Measurements from ENCODE around the gene EME1.
"Not testable (repeated sequence)": the region's sequence is repeated elsewhere in the genome, so short reads cannot be mapped to it uniquely, and the experiment has no call there.

EME1 gene, protein sequence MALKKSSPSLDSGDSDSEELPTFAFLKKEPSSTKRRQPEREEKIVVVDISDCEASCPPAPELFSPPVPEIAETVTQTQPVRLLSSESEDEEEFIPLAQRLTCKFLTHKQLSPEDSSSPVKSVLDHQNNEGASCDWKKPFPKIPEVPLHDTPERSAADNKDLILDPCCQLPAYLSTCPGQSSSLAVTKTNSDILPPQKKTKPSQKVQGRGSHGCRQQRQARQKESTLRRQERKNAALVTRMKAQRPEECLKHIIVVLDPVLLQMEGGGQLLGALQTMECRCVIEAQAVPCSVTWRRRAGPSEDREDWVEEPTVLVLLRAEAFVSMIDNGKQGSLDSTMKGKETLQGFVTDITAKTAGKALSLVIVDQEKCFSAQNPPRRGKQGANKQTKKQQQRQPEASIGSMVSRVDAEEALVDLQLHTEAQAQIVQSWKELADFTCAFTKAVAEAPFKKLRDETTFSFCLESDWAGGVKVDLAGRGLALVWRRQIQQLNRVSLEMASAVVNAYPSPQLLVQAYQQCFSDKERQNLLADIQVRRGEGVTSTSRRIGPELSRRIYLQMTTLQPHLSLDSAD

DNA sequence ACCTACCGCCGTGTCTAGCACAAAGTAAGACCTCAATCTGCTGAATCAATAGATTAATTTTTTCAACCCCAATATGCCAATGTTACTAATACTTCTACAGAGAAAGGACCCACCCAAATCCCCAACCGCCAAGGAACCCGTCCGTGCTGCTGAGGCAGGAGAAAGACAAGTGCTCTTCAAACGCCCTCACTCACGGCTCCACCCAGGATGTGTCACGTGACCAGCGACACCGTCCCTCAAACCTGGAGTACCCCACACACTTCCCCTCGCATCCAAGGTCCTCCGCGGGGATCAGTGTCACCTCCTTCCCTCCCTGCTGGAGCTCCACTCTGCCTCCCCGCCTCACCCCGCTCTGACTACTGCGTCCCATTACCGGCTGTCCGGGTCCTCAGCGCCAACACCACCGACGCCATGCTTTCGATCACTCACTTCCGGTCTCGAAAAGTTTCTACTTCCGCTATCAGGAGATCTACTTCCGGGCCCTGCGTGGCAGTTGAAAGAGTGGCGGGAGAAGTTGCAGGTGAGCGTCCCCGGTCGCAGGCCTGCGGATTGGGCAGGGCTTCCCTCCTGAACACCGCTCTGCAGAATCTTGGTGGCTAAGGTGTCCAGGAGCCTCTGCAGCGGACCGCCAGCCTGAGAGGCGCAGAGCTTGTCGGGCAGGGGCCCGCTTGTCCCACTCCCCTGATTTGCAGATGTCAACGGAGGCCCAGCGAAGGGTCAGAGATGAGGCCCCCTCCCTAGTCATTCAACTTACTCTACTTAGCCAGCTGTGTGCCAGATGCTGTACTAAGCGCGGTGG is at the start of gene EME1, which contains the start of gene MRPL27:
EME1 (plus strand) TSS at position 472 of the 799 bp plus-strand sequence. CDS start 1,980 bp downstream, outside the sequence.
MRPL27 (minus strand) TSS at position 427 of the 799 bp plus-strand sequence; CDS start at position 413, 14 bp downstream.
- DNase-seq (ENCODE audit: low spot score), result peak; percentile 94

GRCh38 chr17:50325906-50326305 is 47.1 kb upstream of the EME1 start:
- DNase-seq (ENCODE audit: low spot score), result no peak

DNA sequence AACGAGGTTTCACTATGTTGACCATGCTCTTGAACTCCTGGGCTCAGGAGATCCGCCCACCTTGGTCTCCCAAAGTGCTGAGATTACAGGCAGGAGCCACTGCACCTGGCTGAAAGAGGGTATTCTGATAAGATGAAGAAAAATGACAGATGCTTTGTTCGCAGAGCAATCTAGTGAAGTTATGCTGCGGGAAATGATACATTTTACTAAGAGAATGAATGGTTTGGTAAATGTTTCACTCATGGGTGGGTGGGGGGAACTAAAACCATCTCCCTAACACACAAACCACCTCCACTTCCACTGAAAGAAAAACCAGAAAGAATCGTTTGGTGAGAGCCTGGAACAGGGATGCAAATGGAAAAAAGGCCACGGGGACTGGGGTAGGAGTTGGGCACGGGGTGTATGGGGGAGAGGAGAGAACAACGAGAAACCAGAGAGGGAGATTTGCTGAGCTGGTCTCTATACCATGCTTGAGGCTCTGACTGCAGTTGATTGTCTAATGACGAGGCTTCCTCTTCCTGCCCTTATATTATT is 46.1 kb upstream of the EME1 start:
- peak; percentile 22 for DNase-seq (ENCODE audit: low spot score)

DNA sequence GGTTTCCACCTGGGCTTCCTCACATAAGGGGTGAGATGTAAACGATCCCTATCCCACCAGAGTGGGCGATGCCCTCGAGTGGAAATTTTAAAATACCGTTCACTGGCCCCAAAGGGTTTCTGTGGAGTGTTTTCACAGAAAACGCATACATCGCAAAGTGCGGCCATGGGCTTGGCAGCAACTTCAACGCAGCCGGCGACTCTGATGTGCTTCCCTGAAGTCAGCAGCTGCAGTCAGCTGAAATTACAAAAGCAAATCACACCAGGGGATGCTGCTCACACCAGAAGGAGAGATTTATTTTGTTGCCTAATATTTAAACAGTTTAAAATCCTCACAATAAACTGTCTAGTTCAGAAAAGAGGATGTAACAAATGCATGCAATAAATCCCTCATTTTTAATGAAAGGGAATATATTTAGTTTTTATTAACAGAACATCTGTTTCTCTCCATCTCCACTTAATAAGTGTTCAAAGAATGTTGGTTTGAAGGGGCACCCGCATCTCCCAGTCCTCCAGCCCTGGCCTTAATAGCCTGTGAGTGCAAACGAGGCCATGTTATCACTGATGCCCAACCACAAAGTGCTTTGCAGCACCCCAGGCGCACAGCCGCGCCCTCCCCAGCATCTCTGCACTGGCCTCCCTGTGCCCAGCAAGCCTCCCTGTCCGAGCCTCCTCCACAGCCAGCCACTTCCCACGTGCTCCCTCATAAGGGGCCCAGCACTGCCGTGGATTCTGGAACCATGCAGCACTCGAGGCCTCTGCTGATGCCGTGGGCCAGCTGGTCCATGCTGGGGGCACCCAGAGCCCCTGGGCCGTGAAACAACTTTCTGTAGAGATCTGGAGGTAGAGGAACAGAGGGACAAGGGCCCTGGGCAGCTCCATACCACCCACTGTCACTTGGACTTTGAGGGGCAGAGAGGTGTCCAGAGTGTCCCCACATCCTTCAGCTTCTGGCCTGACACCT is 44.4 kb upstream of the EME1 start:
- no peak for DNase-seq (ENCODE audit: low spot score)

- no peak for DNase-seq (ENCODE audit: low spot score)
These were observed 43.3 kb upstream of the EME1 start for GRCh38 chr17:50329716-50330115.

- DNase-seq (ENCODE audit: low spot score), result no peak
These were observed 42.8 kb upstream of the EME1 start for GRCh38 chr17:50330151-50330775.

DNA sequence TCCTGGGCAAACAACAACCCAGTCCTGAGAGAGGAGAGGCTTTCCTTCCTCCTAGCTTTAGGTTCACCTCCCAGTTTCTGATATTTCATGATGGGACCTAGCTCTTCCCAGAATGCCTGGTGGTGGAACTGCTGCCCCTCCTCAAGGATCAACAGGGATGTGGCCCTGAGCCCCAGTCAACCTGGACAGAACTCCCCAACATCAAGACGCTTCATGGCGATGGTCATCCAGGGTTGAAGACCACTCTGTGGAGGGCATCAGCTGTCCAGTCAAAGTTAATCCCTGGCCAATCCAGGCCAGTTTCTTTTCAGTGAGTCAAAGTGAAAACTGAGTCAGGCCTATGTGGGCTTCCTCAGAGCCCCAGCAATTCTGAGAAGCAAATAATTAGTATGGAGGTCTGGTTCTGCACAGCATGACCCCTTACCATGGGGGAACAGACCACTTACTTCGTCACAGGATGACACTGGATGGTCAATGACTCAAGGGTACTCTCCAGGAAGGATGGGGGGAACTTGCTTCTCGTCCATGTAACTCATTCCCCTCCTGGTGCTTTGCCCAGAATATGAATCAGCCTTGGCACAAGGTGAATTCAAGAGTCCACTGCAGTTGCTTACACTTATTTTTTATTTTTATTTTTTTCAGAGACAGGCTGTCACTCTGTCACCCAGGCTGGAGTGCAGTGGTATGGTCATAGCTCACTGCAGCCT is 41.8 kb upstream of the EME1 start:
- peak; percentile 24 for DNase-seq (ENCODE audit: low spot score)

GRCh38 chr17:50332196-50332595 is 40.8 kb upstream of the EME1 start:
- DNase-seq (ENCODE audit: low spot score), result no peak

DNA sequence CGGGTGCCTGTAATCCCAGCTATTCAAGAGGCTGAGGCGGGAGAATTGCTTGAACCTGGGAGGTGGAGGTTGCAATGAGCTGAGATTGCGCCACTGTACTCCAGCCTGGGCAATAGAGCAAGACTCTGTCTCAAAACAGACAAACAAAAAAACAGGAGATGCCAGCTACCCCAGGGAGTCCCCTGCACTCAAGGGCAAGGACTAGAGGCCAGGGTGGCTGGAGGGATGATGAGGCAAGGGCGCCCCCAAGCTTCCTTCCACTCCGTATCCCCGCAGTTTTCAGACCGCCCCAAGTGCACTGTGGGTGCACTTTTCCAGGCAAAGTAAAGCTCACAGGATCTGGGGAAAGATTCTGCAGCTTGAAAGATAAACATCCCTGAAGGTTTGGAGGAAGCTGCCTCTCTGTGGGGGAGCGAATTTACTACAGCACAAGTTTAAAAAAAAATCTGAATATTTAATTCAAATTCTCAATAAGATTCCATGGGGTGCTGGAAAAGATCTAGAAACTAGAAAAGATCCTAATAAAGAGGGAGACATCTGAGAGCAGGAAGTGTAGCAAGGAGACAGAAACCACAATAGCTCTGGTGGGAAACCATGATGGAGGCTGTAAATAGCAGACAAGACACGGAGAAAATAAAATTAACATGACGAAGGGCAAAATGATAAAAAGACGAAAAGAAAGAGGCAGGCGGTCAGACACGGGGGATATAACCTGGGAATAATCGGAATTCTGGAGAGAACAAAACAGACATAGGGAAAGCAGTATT is 39.6 kb upstream of the EME1 start:
- DNase-seq (ENCODE audit: low spot score), result not testable (repeated sequence)

DNA sequence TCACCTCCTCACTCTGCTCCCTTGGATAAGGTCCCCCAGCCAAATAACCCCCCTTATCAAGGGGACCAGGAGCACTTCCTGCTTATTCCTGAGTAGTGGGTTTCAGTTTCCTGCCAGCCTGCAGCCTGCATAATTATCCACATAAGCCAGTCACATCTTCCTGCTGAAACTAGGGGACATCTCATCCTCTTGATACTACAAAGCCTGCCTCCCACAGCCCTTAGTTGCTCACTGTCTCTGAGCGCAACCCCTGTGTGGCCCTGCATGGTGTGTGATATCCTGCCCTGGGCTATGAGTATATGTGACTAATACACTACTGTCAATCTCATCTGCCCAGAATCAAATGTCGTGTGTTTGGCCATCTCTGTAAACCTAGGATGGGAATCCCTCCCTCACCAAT is 35.1 kb upstream of the EME1 start:
- DNase-seq (ENCODE audit: low spot score), result no peak

GRCh38 chr17:50338645-50339044 is 34.4 kb upstream of the EME1 start:
- DNase-seq (ENCODE audit: low spot score), result no peak

- DNase-seq (ENCODE audit: low spot score), result no peak
These were observed 33.6 kb upstream of the EME1 start for GRCh38 chr17:50339381-50339780.

DNA sequence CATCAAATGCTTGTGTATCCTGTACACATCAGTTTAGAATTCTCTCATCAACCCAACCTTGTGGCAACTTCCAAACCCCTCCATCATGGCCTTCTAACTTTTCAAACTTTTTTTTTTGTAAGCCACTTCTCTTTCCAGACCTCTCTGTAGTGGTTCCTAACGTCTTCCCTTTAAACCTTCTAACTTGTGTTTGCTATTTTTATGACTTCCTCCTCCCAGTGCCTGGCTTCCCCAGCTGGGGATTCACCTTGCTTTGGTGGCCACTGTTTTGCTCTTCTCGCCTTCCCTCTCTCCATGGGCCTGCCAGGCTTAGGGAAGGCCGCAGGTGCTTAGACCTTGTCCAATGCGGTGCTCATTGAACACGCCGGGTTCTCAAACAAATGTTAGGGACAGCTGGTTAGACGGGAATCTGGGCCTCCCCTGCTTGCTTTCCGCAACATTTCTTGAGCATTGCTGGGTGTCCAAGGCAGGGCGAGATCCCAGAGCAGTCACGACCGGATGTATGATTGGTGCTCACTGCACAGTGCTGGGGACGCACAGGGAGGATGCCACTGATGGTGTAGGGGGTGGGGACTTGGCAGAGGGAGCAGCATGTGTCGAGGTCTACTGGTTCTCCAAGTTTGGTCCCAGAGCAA is 28.2 kb upstream of the EME1 start:
- no peak for DNase-seq (ENCODE audit: low spot score)

GRCh38 chr17:50345432-50346312 is 27.4 kb upstream of the EME1 start, which contains the start of gene XYLT2:
Gene XYLT2, plus strand, starts transcription at chr17:50346126. Its CDS starts 15 bp downstream, at chr17:50346141.
- peak; percentile 90 for DNase-seq (ENCODE audit: low spot score)

GRCh38 chr17:50346313-50347116 is 26.5 kb upstream of the EME1 start:
- DNase-seq (ENCODE audit: low spot score), result peak; percentile 22

- no peak for DNase-seq (ENCODE audit: low spot score)
These were observed 25.7 kb upstream of the EME1 start for GRCh38 chr17:50347117-50347893.
